ENCODE measurements around the gene CARD11.
A peak's percentile ranks its signal among the peaks of the same experiment; 100 is the strongest.

The CARD11 gene

GRCh38 chr7:2982401-2982800 lies 61.3 kb downstream of the CARD11 start:
- DNase-seq (ENCODE audit: low spot score): no peak

- no peak for DNase-seq (ENCODE audit: low spot score)
Observed at GRCh38 chr7:2981103-2981480, 62.6 kb downstream of the CARD11 start.

GRCh38 chr7:2980401-2981102 lies 63.1 kb downstream of the CARD11 start:
- no peak for DNase-seq (ENCODE audit: low spot score)

GRCh38 chr7:2979951-2980350 lies 63.7 kb downstream of the CARD11 start:
- DNase-seq (ENCODE audit: low spot score): no peak

GRCh38 chr7:2979201-2979631 lies 64.5 kb downstream of the CARD11 start:
- DNase-seq (ENCODE audit: low spot score): no peak

GRCh38 chr7:2978408-2978807 lies 65.3 kb downstream of the CARD11 start:
- no peak for DNase-seq (ENCODE audit: low spot score)

GRCh38 chr7:2975821-2976371 lies 67.8 kb downstream of the CARD11 start:
- DNase-seq (ENCODE audit: low spot score): no peak

- peak; percentile 18 for DNase-seq (ENCODE audit: low spot score)
Observed at GRCh38 chr7:2974093-2974819, 69.4 kb downstream of the CARD11 start.

- peak; percentile 6 for DNase-seq (ENCODE audit: low spot score)
Observed at GRCh38 chr7:2972835-2973161, 70.9 kb downstream of the CARD11 start.

- peak; percentile 25 for DNase-seq (ENCODE audit: low spot score)
Observed at GRCh38 chr7:2971914-2972834, 71.5 kb downstream of the CARD11 start.

GRCh38 chr7:2970861-2971260 lies 72.8 kb downstream of the CARD11 start:
- DNase-seq (ENCODE audit: low spot score): peak; percentile 57

GRCh38 chr7:2970307-2970664 lies 73.4 kb downstream of the CARD11 start:
- DNase-seq (ENCODE audit: low spot score): no peak

- peak; percentile 38 for DNase-seq (ENCODE audit: low spot score)
Observed at GRCh38 chr7:2969398-2970306, 74.0 kb downstream of the CARD11 start.

GRCh38 chr7:2968616-2969397 lies 74.9 kb downstream of the CARD11 start:
- DNase-seq (ENCODE audit: low spot score): peak; percentile 23

GRCh38 chr7:2968176-2968575 lies 75.5 kb downstream of the CARD11 start:
- peak; percentile 30 for DNase-seq (ENCODE audit: low spot score)

GRCh38 chr7:2967705-2968104 lies 76.0 kb downstream of the CARD11 start:
- DNase-seq (ENCODE audit: low spot score): no peak

GRCh38 chr7:2967253-2967652 lies 76.4 kb downstream of the CARD11 start:
- peak; percentile 53 for DNase-seq (ENCODE audit: low spot score)

- DNase-seq (ENCODE audit: low spot score): peak; percentile 26
Observed at GRCh38 chr7:2966466-2967078, 77.1 kb downstream of the CARD11 start.

- peak; percentile 8 for DNase-seq (ENCODE audit: low spot score)
Observed at GRCh38 chr7:2965745-2966270, 77.9 kb downstream of the CARD11 start.

GRCh38 chr7:2965301-2965700 lies 78.4 kb downstream of the CARD11 start:
- no peak for DNase-seq (ENCODE audit: low spot score)
